Measurements from ENCODE around the gene YWHAG.
A peak's percentile ranks its signal among the peaks of the same experiment; 100 is the strongest.
"Not testable (repeated sequence)": the region's sequence is repeated elsewhere in the genome, so short reads cannot be mapped to it uniquely, and the experiment has no call there.

YWHAG gene

DNA sequence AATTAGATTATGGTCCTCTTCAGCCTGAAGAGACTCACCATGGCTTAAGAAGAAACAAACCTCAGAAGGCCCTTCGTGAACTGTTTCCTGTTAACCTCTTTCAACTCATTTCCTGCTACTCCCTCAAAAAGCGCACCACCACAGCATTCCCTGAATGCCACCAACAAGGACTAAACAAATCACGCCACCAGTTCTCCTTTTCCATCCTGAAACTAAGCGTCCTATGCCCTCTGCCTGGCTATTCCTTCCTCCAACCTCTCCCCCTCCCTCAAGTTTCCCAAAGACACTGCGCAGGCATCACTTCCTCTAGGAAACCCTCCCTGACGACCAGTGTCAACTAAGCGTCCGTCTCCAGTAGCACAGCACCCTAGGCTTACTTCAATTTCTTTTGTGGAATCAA lies 12.0 kb downstream of the YWHAG start:
- DNase-seq: peak; percentile 46

DNA sequence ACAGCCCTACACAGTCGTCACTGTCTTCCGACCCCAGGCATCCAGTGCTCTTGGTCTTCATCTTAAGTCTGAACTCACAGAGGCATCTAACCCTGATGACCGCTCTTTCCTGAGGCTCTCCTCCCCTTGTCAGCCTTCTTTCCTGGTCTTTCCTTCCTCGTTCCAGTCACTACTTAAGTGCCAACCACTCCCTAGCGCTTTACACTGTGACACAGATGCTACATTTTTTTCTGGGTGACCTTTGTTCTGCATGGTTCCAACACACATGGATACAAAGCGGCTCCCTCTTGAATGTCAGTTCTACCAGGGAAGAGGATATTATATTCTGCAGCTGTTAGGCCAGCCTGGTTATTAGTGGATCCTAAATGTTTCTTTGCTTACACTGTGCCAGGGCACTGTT lies 12.7 kb downstream of the YWHAG start:
- no peak for DNase-seq

DNA sequence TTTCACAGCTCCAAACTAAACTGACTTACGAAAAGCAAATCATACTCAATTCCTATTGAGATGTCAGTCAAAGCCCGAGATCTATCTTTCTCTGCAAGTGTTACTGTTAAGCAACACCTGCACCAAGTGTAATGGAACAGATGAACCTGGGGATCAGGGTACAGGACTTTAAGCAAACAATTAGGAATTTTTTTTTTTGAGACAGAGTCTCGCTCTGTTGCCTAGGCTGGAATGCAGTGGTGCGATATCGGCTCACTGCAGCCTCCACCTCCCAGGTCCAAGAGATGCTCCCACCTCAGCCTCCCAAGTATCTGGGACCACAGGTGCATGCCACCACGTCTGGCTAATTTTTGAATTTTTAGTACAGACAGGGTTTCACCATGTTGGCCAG lies 14.9 kb downstream of the YWHAG start:
- no peak for DNase-seq

DNA sequence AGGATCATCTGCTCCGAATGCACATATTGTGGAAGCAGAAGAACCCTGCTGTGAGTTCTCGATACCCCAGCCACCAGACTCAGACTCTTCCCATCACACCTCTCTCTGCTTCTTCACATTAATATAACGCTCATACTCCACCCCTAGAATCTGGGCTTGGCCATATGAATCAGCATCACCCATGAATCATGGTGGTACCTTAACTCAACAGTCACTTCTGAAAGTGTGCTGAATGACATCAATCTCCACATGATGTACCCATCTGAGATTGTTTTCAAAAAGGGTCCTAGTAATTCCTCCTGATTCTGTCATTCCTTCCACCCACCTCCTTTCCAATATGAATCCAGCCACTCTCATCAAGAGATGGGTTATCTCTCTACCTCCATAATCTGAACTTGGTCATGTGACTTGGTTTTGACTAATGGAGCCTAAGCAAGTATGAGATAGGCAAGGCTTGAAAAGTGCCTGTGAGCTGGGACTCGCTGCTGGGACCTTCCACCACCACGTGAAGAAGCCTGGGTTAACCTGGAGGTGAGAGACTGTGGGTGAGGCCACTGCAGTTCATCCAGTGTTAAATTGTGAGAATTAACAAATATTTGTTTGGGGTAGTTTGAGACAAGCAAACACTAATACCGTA lies 15.4 kb downstream of the YWHAG start:
- DNase-seq: no peak

DNA sequence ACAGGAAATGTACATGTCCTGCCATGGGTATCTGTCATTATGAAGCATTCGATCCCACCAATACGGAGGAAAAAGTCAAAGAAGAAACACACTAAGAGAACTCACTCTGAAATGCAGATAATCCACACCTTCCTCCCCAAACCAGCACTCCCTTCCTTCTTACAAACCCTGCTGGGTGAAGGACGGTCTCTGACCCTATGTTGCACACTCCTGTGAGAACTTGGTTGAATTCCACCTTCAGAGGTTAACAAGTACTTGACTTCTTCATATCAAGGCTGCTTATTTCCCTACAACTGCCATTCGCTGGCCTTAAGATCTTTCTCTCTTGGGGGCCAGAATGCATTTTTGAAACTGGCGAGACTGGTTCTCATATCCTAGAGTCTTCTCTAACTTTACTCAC lies 16.6 kb downstream of the YWHAG start:
- DNase-seq: no peak

DNA sequence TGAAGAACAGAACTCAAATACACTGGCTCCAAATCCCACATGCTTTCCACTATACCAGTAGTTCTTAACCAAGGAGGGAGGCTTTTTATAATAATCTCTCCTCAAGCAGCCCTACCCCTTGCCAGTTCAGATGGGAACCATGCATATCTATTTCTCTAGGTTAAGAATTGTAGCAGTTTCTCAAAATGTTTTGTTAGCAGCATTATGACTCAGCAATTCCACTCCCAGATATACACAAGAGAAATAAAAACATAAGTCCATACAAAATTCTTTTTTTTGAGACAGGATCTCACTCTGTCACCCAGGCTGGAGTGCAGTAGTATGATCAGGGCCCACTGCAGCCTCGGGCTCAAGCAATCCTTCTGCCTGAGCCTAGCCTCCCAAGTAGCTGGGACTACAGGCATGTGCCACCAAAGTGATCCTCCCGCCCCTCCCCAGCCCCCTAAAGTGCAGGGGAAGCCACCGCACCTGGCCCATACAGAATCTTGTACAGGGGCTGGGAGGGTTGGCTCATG lies 18.1 kb downstream of the YWHAG start:
- no peak for DNase-seq

DNA sequence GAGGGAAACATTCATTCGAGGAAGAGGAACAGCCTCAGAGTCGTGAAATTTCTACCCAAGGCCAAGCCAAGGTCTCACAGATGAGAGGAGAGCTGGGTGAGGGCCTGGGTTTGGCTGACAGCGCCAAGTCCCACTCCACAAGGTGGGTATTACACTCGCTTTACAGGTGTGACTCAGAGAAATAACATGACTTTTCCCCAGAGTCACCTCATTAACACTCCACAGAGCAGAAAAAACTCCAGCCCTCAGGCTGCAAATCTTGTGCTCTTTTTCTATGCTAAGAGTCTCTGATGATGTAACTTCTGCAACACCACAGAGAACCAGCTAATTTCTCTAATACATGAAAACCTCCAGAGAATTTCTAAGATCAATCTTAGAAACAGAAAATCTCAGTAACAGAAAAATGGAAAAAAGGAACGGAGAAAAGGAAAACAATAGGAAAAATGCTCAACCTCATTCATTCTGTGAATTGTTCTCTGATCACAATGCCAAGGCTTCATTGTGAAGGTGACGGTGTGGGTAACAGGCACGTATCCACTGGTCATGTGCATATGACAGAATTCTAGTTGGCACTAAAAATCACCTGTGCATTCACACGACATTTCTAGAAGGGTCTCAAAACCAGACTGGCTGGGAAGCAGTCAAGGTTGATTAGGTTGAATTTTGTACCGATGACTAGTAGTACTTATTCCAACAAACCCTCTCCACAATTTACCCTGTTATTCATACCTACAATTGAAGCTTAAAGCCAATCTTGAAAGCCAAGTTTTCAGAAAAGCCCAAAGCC lies 20.3 kb downstream of the YWHAG start:
- no peak for DNase-seq

DNA sequence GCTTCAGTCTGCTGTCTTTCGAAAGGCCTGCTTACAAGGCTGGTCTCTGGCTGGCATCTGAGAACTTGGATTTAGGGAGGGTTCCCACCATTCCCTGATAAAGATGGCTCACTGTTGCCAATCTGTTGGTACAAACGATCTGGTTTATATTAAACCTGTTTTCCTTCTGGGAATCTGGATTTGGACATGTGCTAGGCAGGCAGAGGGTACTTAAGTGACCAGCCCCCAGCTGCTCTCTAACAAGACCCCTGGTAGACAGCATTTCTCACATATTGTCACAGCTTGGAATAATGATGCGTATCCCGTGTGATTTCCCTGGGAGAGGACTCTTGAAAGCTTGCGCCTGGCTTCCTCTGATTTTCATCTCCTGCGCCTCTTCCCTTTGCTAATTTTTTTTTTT lies 21.6 kb downstream of the YWHAG start:
- no peak for DNase-seq

DNA sequence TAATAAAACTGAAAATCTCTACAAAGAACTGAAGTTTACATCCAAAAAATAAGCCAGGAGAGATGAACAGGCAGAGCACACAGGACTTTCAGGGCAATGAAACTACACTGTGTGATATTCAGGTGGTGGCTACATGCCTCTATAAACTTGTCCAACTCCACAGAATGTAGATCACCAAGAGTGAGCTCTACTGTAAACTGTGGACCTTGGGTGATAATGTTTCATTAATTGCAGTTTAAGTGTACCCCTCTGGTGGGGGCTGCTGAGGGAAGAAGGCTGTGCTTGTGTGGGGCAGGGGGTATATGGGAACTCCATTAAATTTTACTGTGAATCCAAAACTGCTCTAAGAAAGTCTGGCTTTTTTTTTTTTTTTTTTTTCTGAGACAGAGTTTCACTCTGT lies 22.7 kb downstream of the YWHAG start:
- no peak for DNase-seq

DNA sequence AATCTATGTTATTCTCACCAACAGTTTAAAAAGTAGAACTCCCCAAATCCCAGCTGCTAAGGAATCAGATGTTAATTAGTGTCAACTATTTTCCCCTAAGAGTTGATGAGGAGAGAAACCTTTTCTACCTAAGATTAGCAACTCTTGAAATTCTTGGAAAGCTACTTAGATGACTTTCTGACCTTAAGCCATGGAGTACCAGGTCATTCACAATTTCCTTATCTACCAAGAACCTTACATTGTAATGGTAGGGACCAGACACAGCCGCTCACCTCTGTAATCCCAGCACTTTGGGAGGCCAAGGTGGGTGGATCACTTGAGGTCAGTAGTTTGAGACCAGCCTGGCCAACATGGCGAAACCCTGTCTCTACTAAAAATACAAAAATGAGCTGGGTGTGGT lies 23.4 kb downstream of the YWHAG start:
- DNase-seq: not testable (repeated sequence)

DNA sequence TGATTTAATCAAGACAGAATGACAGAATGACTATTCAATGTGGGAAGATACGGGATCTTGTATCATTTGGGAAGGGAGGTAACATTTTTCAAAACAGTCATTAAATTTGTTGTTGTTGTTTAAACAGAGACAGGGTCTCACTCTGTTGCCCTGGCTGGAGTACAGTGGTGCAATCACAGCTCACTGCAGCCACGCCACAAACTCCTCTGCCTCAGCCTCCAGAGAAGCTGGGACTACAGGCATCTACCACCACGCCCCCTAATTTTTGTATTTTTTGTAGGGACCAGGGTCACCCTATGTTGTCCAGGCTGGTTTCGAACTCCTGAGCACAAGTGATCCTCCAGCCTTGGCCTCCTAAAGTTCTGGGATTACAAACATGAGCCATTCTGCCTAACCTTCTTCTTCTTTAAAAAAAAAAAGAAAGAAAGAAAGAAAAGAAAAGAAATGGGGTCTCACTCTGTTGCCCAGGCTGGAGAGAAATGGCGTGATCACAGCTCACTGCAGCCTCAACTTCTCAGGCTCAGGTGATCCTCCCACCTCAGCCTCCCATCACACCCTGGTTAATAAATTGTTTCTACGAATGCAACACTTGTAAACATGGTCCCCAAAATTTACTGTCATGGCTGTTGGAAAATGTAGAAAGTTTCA lies 24.3 kb downstream of the YWHAG start:
- no peak for DNase-seq

DNA sequence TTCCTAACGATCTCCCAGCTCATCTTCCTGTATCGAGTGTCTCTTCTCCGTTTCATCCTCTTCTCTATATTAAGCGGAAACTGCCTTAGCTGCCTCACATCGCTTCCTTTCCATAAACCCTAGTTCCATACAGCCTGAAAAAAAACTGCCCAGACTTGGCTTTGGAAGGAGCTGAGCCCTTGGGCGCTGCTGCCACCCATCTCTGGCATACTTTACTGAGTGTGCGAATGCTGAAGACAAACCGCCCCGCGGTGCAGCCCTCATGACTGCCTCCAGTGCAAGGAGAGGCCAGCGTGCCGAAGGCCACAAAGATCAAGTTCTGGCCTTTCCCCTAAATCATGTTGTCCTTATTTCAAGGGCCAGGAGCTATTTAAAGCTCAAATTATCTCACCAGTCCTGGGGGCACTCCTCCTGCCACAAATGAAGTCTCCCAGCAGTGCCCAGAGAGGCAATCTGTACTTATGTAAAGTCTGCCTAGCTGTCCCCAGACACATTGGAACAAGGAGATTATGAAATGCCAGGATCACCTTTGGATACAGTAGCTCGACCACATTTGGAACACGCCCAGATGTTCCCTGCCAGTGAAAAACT lies 25.2 kb downstream of the YWHAG start:
- peak; percentile 46 for DNase-seq

DNA sequence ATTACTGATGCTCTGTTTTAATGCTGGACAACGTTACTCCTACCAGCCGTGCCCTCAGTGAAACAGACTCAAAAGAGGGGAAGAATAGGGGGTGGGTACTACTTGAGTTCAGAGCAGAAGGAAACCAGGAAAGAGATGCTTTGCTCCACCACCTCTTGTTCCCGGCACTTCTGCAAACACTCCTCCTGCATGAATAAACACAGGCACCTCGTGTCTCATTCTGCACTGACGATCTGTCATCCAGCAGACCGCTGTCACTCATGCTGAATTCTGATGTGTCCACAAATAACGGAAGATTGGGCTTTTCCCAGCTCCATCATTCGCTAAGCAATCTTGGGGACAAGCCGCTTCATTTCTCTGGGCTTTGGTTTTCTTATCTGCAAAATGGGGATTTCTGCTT lies 26.7 kb downstream of the YWHAG start:
- peak; percentile 71 for DNase-seq

DNA sequence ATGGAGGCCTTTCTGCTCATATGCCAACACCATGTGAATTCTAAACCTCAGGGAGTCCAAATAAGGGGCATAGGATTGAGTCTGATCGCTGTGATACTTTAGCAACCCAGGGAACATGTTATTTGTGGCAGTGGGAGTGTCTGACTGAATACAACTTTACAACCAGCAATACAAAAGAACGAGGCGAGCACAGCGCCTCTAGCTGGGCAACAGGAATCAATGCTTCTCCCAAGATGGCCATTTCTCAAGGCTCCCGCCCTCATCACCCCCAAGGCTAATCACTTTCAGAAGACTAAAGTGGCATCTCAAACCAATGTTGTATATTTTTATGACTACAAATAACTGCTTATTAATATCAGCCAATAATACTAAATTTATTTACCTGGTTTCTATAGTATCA lies 28.1 kb downstream of the YWHAG start:
- DNase-seq: no peak

DNA sequence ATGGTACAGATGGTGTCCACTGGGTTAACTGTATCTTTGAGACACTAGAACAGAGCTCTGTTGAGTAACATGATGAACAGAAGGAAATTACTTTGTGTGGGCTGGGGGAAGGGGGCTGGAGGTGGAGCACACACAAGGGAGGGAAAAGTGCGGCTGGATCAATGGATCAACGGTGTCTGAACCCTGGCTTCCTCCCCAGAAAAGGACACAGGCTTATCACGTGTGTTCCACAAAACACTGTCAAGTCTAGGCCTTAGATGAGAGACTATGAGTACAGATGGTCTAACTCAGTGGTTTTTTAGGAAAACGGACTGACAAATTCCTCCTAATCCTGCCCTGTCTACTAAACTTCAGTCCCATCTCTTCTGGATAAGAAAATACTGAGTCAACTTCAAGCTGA lies 28.5 kb downstream of the YWHAG start:
- DNase-seq: no peak

DNA sequence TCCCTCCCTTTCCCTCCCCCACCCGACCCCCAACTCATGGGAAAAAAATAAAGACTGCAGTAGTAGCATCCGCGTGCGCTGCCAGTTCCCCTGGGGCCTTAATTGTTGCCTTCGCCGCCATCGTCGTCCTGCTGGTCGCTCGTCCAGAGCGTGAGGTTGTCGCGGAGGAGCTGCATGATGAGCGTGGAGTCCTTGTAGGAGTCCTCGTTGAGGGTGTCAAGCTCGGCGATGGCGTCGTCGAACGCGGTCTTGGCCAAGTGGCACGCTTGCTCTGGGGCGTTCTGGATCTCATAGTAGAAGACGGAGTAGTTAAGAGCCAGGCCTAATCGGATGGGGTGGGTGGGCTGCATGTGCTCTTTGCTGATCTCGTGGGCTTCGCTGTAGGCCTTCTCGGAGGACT lies 29.3 kb downstream of the YWHAG start:
- DNase-seq: no peak

DNA sequence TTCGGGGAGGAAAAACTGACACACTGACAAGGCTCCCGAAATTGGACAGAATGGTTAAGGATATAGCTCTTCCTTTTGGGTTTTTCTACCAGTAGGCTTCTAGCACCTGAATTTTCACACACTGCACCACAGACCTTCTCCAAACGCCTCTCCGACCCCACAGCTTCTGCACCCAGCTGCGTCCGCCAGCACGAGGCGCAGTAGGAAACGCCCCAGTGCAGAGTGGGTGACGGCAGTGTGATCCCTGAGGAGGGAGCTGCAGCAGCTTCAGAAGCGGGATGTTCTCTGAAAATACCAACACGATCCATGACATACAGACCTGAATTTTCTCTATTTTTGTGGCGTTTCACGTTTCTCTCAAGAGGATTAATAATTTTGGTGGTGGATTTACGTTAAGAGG lies 30.4 kb downstream of the YWHAG start:
- DNase-seq: no peak

DNA sequence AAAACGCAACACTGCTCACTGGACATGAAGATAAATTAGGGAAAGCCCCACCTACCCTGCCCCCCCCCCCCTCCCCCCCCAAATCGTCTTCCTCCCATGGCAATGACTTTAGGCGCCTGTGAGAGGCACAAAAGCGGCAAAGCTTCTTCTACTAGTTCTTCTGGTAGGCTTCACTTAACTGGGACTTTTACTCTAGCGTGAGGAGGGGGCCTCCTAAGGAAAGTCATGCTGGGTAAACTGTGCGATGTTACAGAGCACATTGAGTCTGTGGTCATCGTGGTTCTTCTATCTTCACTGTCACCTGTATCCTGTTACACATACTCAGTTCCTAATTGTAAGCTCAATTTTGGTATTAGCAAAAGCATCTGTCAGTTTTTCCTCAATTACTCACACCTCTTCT lies 31.2 kb downstream of the YWHAG start:
- DNase-seq: no peak

DNA sequence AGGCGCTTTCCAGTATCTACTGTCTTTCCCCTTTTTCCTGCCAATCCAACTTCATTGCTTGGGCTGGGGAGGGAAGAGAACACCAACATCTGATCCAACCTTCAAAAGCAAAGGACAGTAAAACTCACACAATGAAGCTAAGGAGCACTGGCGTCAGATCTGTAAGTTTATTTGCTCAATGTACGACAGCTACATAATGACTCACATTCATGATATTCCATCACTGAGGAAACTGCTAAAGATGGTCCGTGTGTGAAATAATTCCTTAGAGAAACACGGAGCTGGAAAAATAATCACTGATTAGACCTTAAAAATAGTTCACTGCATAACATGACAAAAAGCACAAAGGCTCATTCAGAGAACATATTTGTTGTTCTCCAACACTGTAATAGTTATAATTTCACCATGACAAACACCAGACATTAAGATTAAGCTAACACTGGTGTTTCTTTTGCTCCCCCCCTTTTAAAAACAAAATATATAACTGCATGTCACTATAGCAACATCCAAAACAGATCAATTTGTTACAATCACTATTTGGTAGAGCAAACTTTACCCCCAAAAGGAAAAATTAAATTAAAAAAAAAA lies 32.1 kb downstream of the YWHAG start:
- no peak for DNase-seq

DNA sequence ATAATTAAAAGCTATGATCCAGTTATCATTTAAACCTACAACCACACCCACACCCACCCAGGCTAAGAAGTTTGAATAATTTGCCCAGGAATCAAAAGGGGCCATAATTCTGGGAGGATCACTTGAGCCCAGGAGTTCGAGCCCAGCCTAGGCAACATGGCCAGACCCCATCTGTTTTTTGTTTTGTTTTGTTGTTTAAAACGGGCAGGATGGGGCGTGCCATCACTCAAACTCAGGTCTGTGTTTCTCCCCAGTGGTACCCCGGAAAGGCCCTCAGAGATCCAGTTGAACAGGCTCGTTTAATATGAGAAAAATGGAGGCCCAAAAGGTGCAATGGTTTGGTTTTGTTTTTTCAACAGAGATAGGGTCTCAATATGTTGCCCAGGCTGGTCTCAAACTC lies 33.0 kb downstream of the YWHAG start:
- DNase-seq: no peak

DNA sequence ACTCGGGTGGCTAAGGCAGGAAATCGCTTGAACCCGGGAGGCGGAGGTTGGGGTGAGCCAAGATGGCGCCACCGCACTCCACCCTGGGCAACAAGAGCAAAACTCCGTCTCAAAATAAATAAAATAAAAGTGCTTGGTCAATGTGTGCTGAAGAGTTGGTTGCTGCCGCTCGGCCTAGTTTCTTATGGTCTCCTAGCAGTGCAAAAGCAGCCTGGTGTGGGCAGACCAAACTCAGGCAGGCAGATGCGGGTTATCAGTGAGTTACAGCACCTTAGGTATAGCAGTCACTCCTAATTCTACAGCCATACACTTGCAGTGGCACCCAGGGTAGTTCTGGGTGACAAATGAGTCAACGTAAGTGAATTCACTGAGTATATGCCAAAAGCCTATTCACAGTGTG lies 33.7 kb downstream of the YWHAG start:
- no peak for DNase-seq

DNA sequence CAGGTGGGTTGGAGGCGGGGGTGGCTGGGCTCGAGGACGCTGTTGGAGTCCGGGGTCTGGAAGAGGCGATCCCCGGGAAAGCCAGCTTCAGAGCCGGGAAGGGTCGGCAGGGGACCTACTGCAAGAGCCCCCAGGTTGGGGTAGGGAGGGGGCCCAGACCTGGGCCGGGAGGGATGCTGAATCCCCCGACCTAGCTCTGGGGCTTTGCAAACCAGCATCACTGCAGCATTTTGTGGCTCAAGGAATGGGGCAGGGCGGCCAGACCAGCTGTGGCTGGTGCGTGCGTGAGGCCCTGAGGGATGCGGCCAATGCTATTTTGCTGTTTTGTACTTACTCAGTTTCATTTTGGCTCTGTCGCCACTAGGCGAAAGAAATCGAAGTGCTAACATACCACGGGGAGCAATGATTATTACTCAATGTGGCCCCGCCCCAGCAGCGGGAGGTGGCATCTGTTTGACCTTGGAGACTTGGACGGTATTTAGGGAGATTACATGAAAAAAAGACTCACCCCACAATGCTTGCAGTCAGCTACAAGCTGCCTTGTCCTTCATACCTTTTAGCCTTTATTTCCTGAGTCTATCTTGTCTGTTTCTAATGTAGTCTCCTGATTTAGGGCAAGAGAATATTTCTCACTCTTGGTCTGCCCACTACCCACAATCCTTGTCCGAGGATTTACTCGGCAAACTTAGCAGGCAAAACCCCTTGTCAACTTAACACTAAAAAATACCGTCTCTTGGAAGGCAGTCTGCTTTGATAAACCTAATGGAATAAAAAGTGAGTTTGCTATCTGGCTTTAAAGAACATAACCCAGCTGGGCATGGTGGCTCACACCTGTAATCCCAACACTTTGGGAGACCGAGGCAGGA lies 40.1 kb downstream of the YWHAG start:
- DNase-seq: peak; percentile 89
